SK-N-MC (cell line): ENCODE measurements around the gene VWA8.

Experiments
- DNase-seq: peaks from one replicate; pipeline ENCODE4 v3.0.0-alpha.2; 2011; ENCODE audit warnings: low read depth, low spot score
- H3K27ac ChIP-seq: fragments of 200-600 bp; sonication (generic); 2 replicates; pipeline ENCODE4 v1.5.1; 2016; ENCODE audit warnings: mixed run types
- H3K36me3 ChIP-seq: fragments of 200-600 bp; sonication (generic); 2 replicates; pipeline ENCODE4 v1.6.1; 2017; ENCODE audit warnings: antibody characterized with exemption, low read length, mixed read lengths; ENCODE audit not compliant: insufficient read depth
- H3K4me3 ChIP-seq: fragments of 200-600 bp; sonication (generic); 2 replicates; pipeline ENCODE4 v1.5.1; 2016
- H3K9ac ChIP-seq: fragments of 200-600 bp; sonication (generic); 2 replicates; pipeline ENCODE4 v1.8.0; 2017; ENCODE audit warnings: mixed run types, mixed read lengths; ENCODE audit not compliant: insufficient read length
- H3K9me3 ChIP-seq: fragments of 200-600 bp; sonication (generic); 2 replicates; pipeline ENCODE4 v1.6.1; 2017; ENCODE audit warnings: low read depth, mild to moderate bottlenecking, antibody characterized with exemption, low read length, moderate library complexity, mixed read lengths
- EZH2 ChIP-seq: fragments of 200-600 bp; sonication (generic); IDR thresholded peaks from one replicate; pipeline ENCODE4 v1.6.1; 2017; ENCODE audit warnings: antibody characterized with exemption
- FOXP2 ChIP-seq: optimal IDR thresholded peaks from 2 replicates; pipeline ENCODE3; 2011; ENCODE audit warnings: mild to moderate bottlenecking, moderate library complexity; ENCODE audit not compliant: insufficient read depth; ENCODE audit errors: extremely low read length, control extremely low read depth
- POLR2AphosphoS5 ChIP-seq: IDR thresholded peaks from 2 replicates; pipeline ENCODE4 v1.6.1; 2012; ENCODE audit warnings: mild to moderate bottlenecking, low read depth, low read length, borderline replicate concordance

Gene VWA8

DNA sequence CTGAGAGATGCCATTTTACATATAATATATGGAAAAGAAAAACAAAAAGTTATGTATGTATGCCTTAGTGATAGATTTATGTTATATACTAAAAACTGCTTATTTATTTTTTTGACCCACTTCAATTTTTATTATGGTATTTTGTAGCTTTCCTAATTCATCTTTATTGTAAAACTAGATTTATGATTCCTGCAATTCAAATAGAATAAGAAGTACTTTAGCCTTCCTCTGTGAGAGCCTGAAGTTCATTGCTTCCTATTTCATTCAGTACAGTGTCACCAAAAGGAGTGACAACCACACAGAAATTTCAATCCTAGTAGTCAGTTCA is 345.4 kb downstream of the VWA8 start:
- Histone ChIP-seq H3K9me3 (no peaks in the 10 kb centered on the region), H3K36me3 (peaks cover 13% of the 10 kb centered on the region; the same call in 1 of the 2 replicates), H3K9ac (no peak overlapping the region), H3K27ac (no peak overlapping the region), H3K4me3 (no peak overlapping the region)
- TF ChIP-seq EZH2 = no peak
- TF ChIP-seq POLR2AphosphoS5 = no peak
- TF ChIP-seq FOXP2 = no peak
- no peak for DNase-seq

GRCh38 chr13:41614671-41615527 is 346.0 kb downstream of the VWA8 start:
- H3K4me3 ChIP-seq = no peak overlapping the region
- H3K27ac ChIP-seq = no peak overlapping the region
- peaks cover 13% of the 10 kb centered on the region; the same call in 1 of the 2 replicates for H3K36me3 ChIP-seq
- TF ChIP-seq FOXP2 (no peak), EZH2 (no peak), POLR2AphosphoS5 (no peak)
- DNase-seq = no peak
- no peak overlapping the region for H3K9ac ChIP-seq
- no peaks in the 10 kb centered on the region for H3K9me3 ChIP-seq

GRCh38 chr13:41613984-41614661 is 346.8 kb downstream of the VWA8 start:
- no peak for TF ChIP-seq FOXP2
- no peak for DNase-seq
- Histone ChIP-seq H3K9me3 (no peaks in the 10 kb centered on the region), H3K9ac (no peak overlapping the region), H3K27ac (no peak overlapping the region), H3K4me3 (no peak overlapping the region), H3K36me3 (peaks cover 19% of the 10 kb centered on the region; the same call in 1 of the 2 replicates)

- no peak overlapping the region for H3K4me3 ChIP-seq
- H3K36me3 ChIP-seq = peaks cover 19% of the 10 kb centered on the region; the same call in 1 of the 2 replicates
- TF ChIP-seq FOXP2 (no peak), POLR2AphosphoS5 (no peak), EZH2 (no peak)
- no peak overlapping the region for H3K27ac ChIP-seq
- no peaks in the 10 kb centered on the region for H3K9me3 ChIP-seq
- H3K9ac ChIP-seq = no peak overlapping the region
- no peak for DNase-seq
Measured at GRCh38 chr13:41613471-41613870, 347.4 kb downstream of the VWA8 start.

DNA sequence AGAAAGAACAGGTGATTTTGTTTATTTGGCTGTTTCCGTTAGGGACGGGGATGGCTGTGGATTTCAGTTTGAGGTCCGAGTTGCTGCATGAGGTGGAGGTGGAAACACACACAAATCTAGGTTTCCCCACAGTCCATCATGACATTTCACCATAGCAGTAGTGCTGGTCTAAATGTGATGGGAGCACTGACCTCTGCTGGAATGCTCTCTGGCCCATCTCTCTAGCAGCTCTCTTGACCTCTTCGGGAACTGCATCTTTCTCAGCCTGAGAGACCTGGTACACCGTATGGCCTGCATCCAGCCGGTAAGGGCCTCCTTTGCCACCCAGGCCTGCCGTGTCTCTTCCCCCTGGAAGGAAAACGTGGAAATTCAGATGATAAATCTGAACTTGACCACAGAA is 349.5 kb downstream of the VWA8 start:
- H3K9ac ChIP-seq = no peak overlapping the region
- no peak overlapping the region for H3K4me3 ChIP-seq
- H3K9me3 ChIP-seq = no peaks in the 10 kb centered on the region
- H3K36me3 ChIP-seq = peaks cover 19% of the 10 kb centered on the region; the same call in 1 of the 2 replicates
- H3K27ac ChIP-seq = no peak overlapping the region
- no peak for DNase-seq
- no peak for TF ChIP-seq POLR2AphosphoS5

- DNase-seq = no peak
- no peak overlapping the region for H3K27ac ChIP-seq
- H3K4me3 ChIP-seq = no peak overlapping the region
- no peaks in the 10 kb centered on the region for H3K9me3 ChIP-seq
- no peak overlapping the region for H3K9ac ChIP-seq
- TF ChIP-seq EZH2 (no peak), FOXP2 (no peak), POLR2AphosphoS5 (no peak)
- H3K36me3 ChIP-seq = peaks cover 19% of the 10 kb centered on the region; the same call in 1 of the 2 replicates
Measured at GRCh38 chr13:41610404-41610803, 350.5 kb downstream of the VWA8 start.

- TF ChIP-seq POLR2AphosphoS5 (no peak), FOXP2 (no peak), EZH2 (no peak)
- Histone ChIP-seq H3K9me3 (no peaks in the 10 kb centered on the region), H3K27ac (no peak overlapping the region), H3K9ac (no peak overlapping the region), H3K36me3 (peaks cover 15% of the 10 kb centered on the region; the same call in 1 of the 2 replicates), H3K4me3 (no peak overlapping the region)
- no peak for DNase-seq
Measured at GRCh38 chr13:41609828-41610227, 351.1 kb downstream of the VWA8 start.

DNA sequence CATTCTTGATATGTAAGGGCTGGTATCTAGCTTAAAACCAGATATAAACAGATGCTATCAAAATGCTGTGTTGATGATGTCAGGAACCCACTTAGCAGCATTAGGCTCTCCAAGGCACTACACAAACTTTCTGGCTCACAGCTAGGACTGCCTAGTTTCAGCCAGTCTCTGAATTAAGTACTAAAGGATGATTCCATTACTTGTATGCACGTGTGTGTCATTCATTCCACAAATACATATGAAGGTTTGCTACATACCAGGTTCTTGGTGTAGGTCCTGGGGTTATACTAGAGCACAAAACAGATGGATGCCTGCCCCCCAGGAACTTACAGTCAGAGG is 352.1 kb downstream of the VWA8 start:
- TF ChIP-seq EZH2 (no peak), POLR2AphosphoS5 (no peak), FOXP2 (no peak)
- DNase-seq = no peak
- Histone ChIP-seq H3K9ac (no peak overlapping the region), H3K4me3 (no peak overlapping the region), H3K9me3 (no peaks in the 10 kb centered on the region), H3K27ac (peak overlapping the region; percentile 11; the same call in 1 of the 2 replicates), H3K36me3 (peaks cover 6% of the 10 kb centered on the region; the same call in 1 of the 2 replicates)
